GM19468 (cell line): ENCODE results near the gene BPIFB3.

Experiments
- ATAC-seq: cut with Tn5 transposase; IDR thresholded peaks from one replicate; pipeline ENCODE4 v1.9.1; 2021; ENCODE audit warnings: mild to moderate bottlenecking, moderate library complexity, moderate number of reproducible peaks; ENCODE audit not compliant: unreplicated experiment; ENCODE audit errors: extremely low read depth

The BPIFB3 gene

GRCh38 chr20:33053291-33054106, at the start of gene BPIFB3:
TSS of gene BPIFB3 (plus strand) at chr20:33053903. CDS start at chr20:33055436, 1,533 bp downstream.
- no peak for ATAC-seq

DNA sequence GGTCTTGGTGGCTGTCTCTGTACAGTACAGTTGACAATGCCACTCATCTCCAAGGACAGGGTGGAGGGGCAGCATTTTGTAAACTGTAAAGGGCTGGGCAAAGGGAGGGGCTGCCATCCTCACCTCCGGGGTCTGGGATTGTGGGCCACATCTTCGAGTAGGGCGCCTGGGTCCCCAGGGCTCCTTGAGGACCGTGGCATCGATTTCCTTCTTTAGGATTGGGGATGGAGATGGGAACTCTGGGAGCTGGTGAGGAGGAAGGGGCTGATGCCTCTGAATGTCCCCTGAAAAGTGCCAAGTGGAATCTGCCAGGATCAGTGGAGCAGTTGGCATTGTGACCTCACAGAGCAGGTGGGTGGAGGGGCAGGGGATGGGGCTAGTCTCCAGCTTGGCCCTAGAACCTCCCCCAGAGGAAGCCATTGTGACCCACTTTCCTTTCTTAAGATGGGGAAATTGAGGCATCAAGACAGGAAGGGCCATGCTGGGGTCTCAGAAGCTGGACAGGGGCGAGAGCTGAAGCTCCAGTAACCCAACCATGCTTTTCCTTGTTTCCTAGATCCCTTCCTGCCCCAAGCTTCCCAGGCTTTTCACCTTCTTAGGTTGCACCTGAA, 49.5 kb upstream of the BPIFB3 start, which contains the start of gene SUN5:
SUN5 (minus strand) TSS at position 293 of the 611 bp plus-strand sequence; CDS start at position 200, 93 bp downstream.
- ATAC-seq, result no peak

DNA sequence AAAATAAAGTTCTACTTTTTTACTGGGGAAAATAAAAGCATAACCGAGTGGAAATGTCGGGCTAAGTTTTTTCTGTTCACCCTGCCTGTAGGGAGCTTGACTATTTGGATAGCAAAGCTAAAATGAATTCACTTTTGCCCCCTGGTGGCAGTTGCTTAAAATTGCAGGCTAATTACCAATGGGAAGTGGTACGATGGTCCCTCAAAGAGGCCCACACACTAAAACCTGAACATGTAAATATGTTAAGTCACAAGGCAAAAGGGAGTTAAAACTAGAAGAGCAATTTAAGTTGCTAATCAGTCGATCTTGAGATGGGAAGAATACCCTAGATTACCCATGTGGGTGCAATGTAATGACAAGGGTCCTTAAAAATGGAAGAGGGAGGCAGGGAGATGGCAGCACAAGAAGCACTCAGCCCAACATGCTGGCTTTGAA, 48.6 kb upstream of the BPIFB3 start:
- no peak for ATAC-seq

GRCh38 chr20:33005908-33006775, 47.6 kb upstream of the BPIFB3 start:
- no peak for ATAC-seq

- ATAC-seq, result no peak
These were observed 46.8 kb upstream of the BPIFB3 start for GRCh38 chr20:33006776-33007375.

DNA sequence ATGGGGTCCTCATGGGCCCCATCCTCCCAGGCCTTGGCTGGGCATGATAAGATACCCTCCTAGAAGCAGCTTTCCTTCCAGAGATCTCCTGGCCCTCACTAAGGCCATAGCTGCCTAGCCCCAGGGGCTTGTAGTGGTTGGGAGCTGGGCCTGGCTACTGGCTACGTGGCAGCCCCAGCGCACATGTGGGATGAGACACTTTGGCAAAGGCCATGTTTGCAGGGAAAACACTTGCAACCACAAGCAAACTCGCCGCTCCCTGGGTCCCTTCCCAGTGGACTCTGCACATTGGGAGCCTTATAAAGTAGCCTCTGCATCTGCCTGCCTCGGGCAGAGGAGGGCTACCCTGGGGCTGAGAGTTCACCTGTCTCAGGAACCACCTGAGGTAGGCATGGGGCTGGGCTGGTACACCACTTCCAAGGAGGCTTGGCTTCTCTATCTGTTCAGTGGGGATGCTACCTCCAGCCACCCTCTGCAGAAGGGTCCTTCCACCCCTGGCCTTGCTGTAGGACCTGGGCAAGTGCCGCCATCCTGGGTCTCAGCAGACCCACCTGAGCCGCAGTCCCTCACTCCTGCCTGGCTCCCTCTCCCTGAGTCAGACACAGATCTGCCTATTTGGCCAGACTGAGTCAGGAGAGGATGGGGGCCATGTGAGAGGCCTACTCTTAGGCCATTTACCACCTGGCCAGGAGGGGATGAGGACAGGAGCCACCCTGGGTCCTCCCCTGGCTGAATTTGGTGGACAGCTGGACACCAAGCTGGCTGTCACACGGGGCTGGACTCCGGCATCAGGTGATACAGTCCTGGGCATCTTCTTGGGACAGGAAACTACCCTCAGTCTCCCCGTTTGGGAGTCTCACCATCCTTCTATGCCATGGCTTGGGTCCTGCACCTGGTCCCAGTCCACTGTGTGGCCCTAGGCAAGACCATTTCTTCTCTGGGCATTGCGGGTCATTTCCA, 46.0 kb upstream of the BPIFB3 start, which contains the start of gene BPIFB2:
BPIFB2 (plus strand) TSS at position 329 of the 960 bp plus-strand sequence. CDS start 871 bp downstream, outside the sequence.
- ATAC-seq, result no peak

GRCh38 chr20:33008336-33009213, 45.1 kb upstream of the BPIFB3 start:
- no peak for ATAC-seq

GRCh38 chr20:33009214-33010132, 44.2 kb upstream of the BPIFB3 start:
- no peak for ATAC-seq

DNA sequence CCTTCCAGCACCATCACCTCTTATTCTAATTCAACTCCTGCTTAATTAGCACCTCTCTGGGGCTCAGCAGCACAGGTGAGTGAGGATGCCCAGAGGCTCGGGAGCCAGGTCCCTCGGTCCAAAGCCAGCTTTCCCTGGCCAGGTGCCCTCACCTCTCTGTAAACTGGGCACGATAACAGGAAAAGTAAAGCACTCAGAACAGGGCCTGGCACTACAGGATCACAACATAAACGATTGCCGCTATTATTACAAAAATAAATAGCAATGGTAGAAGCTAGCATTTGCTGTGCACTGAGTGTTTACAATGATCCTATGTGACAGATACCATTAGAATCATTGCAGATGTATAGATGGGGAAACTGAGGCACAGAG, 43.6 kb upstream of the BPIFB3 start:
- ATAC-seq, result no peak

DNA sequence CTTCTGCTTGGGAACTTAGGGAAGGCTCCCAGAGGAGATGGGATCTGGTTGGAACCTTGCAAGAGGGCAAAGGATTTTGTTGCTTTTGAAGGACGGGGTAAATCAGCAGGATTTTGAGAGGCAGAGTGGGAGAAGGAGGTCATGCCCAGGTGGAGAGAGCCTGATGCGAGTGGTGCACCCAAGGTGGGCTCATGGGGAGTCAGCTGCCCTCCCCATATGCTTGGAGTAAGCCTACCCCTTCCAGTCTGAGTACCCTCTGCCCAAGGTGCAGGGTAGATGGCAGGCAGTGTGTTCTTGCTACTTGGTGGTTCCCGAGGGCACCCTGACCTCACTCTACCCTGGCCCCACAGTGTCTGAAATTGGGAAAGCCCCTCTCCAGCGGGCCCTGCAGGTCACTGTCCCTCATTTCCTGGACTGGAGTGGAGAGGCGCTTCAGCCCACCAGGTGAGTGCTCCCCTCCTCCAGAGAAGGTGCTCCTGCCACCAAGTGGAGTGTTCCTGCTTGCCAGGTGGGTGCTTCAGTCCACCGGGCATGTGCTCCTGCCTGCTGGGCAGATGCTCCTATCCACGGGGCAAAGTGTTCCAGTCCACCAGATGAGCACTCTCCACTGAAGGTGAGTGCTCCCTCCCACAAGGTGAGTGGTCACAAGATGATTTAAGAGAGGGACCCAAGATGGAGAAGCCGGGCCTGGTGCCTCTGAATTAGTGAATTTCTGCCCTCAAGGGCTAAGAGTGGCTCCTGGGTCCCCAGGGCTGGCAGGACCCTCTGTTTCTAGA, 42.8 kb upstream of the BPIFB3 start:
- no peak for ATAC-seq

DNA sequence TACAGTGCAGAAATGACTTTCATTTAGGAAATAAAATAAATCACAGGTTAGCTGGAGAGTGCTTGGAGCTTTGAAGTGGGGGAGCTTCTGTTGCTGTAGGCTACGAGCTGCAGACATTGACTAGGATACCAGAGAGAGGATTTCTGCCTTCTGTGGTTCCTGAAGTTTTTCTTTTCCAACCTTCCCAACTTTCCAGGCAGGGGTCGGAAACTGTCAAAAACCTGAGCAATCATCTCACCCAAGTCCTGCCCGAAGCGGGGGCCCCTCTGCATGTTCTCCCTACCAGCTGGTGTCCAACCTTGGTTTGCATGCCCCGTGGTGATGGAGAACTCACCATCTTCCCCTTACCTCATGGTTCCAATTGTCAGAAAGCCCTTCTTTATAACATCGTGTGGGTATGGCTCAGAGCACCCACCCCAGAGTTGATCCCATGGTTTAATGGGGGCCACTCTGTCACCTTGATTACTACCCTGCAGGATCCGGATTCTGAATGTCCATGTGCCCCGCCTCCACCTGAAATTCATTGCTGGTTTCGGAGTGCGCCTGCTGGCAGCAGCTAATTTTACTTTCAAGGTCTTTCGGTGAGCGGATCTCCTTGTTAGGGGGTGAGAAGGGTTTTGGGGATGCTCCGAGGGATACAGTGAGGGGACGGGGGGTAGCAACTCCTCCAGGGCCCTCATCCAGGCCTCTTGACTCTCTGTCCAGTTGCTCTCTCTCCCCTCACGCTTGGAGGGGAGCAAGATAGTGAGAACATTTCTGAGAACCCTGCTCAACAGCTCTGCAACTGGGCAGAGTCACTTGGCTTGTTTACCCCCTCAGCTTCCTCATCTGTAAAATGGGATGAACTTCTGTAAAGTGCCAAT, 41.1 kb upstream of the BPIFB3 start:
- no peak for ATAC-seq

GRCh38 chr20:33013701-33014326, 39.9 kb upstream of the BPIFB3 start:
- ATAC-seq, result no peak

GRCh38 chr20:33014336-33015113, 39.2 kb upstream of the BPIFB3 start:
- ATAC-seq, result no peak

GRCh38 chr20:33015114-33015484, 38.6 kb upstream of the BPIFB3 start:
- no peak for ATAC-seq
